HEK293 (cell line): ENCODE data around the gene CORO7.

Source experiments
- CTCF ChIA-PET: fragments of 350-600 bp; formaldehyde crosslinking; extraction: SDS; loops from one replicate; lab custom pipeline; 2021; ENCODE audit warnings: antibody characterized with exemption; lab: Yijun Ruan, JAX
- POLR2A ChIA-PET: fragments of 300-600 bp; formaldehyde crosslinking; extraction: SDS; loops from one replicate; lab custom pipeline; 2020; ENCODE audit warnings: antibody characterized with exemption, inconsistent platforms; lab: Yijun Ruan, JAX
- H3K27ac ChIP-seq: fragments of 200-500 bp; sonication (Bioruptor generic); 2 replicates; pipeline ENCODE4 v1.5.1; 2014; ENCODE audit warnings: low read depth, low read length, control low read depth, inconsistent platforms; ENCODE audit errors: extremely low read depth
- H3K36me3 ChIP-seq, 2 experiments: fragments of 200-500 bp in 1 of 2; sonication (Bioruptor generic) in 1 of 2; 1 replicate in 1 of 2; 2 replicates in 1 of 2; pipeline ENCODE4 v1.5.1; 2014 to 2017; ENCODE audit warnings: inconsistent platforms in 2 of 2, low read length in 2 of 2; ENCODE audit not compliant: control insufficient read depth in 2 of 2, insufficient read depth in 1 of 2
- H3K4me1 ChIP-seq: fragments of 200-500 bp; sonication (Bioruptor generic); 2 replicates; pipeline ENCODE4 v1.5.1; 2014; ENCODE audit warnings: mild to moderate bottlenecking, low read length, inconsistent platforms; ENCODE audit not compliant: control insufficient read depth, insufficient read depth
- H3K4me3 ChIP-seq: 2 replicates; pipeline ENCODE4 v1.5.1; 2011; ENCODE audit warnings: low read depth, mild to moderate bottlenecking, control low read depth, low read length, moderate library complexity
- H3K9me3 ChIP-seq: fragments of 200-500 bp; sonication (Bioruptor generic); 2 replicates; pipeline ENCODE4 v1.5.1; 2014; ENCODE audit warnings: low read depth, low read length, inconsistent platforms; ENCODE audit not compliant: control insufficient read depth, insufficient read depth
- EGR2 ChIP-seq: fragments of 450-650 bp; formaldehyde crosslinking; IDR thresholded peaks from 2 replicates; pipeline ENCODE4 v1.5.1; 2016; ENCODE audit warnings: low read depth, missing biosample characterization, missing genetic modification characterization
- KLF1 ChIP-seq: fragments of 450-650 bp; formaldehyde crosslinking; IDR thresholded peaks from 2 replicates; pipeline ENCODE4 v1.5.1; 2016; ENCODE audit warnings: missing biosample characterization, missing genetic modification characterization
- KLF17 ChIP-seq: fragments of 450-650 bp; formaldehyde crosslinking; IDR thresholded peaks from 2 replicates; pipeline ENCODE4 v1.5.1; 2016; ENCODE audit warnings: missing biosample characterization, missing genetic modification characterization
- KLF7 ChIP-seq: fragments of 450-650 bp; formaldehyde crosslinking; IDR thresholded peaks from 2 replicates; pipeline ENCODE4 v1.5.1; 2016; ENCODE audit warnings: missing biosample characterization, missing genetic modification characterization, borderline replicate concordance
- MEIS1 ChIP-seq: sonication (generic); formaldehyde crosslinking; IDR thresholded peaks from 2 replicates; pipeline ENCODE4 v1.8.1; 2022; ENCODE audit warnings: missing genetic modification reagents, mild to moderate bottlenecking, borderline replicate concordance
- OSR2 ChIP-seq: fragments of 450-650 bp; formaldehyde crosslinking; IDR thresholded peaks from 2 replicates; pipeline ENCODE4 v1.5.1; 2016; ENCODE audit warnings: missing biosample characterization, missing genetic modification characterization
- RBAK ChIP-seq: fragments of 450-650 bp; formaldehyde crosslinking; IDR thresholded peaks from 2 replicates; pipeline ENCODE4 v1.5.1; 2016; ENCODE audit warnings: missing biosample characterization, missing genetic modification characterization
- SCRT2 ChIP-seq: fragments of 450-650 bp; formaldehyde crosslinking; IDR thresholded peaks from 2 replicates; pipeline ENCODE4 v1.5.1; 2016; ENCODE audit warnings: missing biosample characterization, missing genetic modification characterization
- ZBTB17 ChIP-seq: fragments of 450-650 bp; formaldehyde crosslinking; IDR thresholded peaks from 2 replicates; pipeline ENCODE4 v1.5.1; 2016; ENCODE audit warnings: missing biosample characterization, missing genetic modification characterization
- ZBTB20 ChIP-seq: fragments of 450-650 bp; formaldehyde crosslinking; IDR thresholded peaks from 2 replicates; pipeline ENCODE4 v1.5.1; 2016; ENCODE audit warnings: missing biosample characterization, missing genetic modification characterization
- ZBTB6 ChIP-seq: fragments of 450-650 bp; formaldehyde crosslinking; IDR thresholded peaks from 2 replicates; pipeline ENCODE4 v1.5.1; 2017; ENCODE audit warnings: missing biosample characterization, missing genetic modification characterization
- ZFHX2 ChIP-seq: fragments of 450-650 bp; formaldehyde crosslinking; conservative IDR thresholded peaks from 2 replicates; pipeline ENCODE4 v1.5.1; 2016; ENCODE audit warnings: missing biosample characterization, missing genetic modification characterization
- ZNF114 ChIP-seq: fragments of 450-650 bp; formaldehyde crosslinking; IDR thresholded peaks from 2 replicates; pipeline ENCODE4 v1.5.0; 2017; ENCODE audit warnings: missing biosample characterization, missing genetic modification characterization
- ZNF16 ChIP-seq: fragments of 450-650 bp; formaldehyde crosslinking; IDR thresholded peaks from 2 replicates; pipeline ENCODE4 v1.5.1; 2016; ENCODE audit warnings: low read depth, missing biosample characterization, missing genetic modification characterization
- ZNF341 ChIP-seq: fragments of 450-650 bp; formaldehyde crosslinking; IDR thresholded peaks from 2 replicates; pipeline ENCODE4; 2016; ENCODE audit warnings: low read depth, missing biosample characterization, missing genetic modification characterization
- ZNF416 ChIP-seq: fragments of 450-650 bp; formaldehyde crosslinking; IDR thresholded peaks from 2 replicates; pipeline ENCODE4 v1.5.1; 2016; ENCODE audit warnings: missing biosample characterization, missing genetic modification characterization
- ZNF433 ChIP-seq: fragments of 450-650 bp; formaldehyde crosslinking; IDR thresholded peaks from 2 replicates; pipeline ENCODE4 v1.5.1; 2016; ENCODE audit warnings: missing biosample characterization, missing genetic modification characterization, low read depth
- ZNF555 ChIP-seq: fragments of 450-650 bp; formaldehyde crosslinking; conservative IDR thresholded peaks from 2 replicates; pipeline ENCODE4 v1.5.1; 2017; ENCODE audit warnings: missing biosample characterization, mild to moderate bottlenecking, missing genetic modification characterization, inconsistent platforms
- ZNF600 ChIP-seq: fragments of 450-650 bp; formaldehyde crosslinking; IDR thresholded peaks from 2 replicates; pipeline ENCODE4 v1.5.1; 2016; ENCODE audit warnings: missing biosample characterization, missing genetic modification characterization
- ZNF791 ChIP-seq: fragments of 450-650 bp; formaldehyde crosslinking; IDR thresholded peaks from 2 replicates; pipeline ENCODE4 v1.5.1; 2016; ENCODE audit warnings: missing biosample characterization, missing genetic modification characterization

CORO7 gene

GRCh38 chr16:4347765-4348509 is 68.5 kb downstream of the CORO7 start:
- peaks cover 0 to 23% of the 10 kb centered on the region in 2 experiments; a peak in 2 of 3 replicates for H3K36me3 ChIP-seq
- H3K9me3 ChIP-seq: no peaks in the 10 kb centered on the region
- no peak overlapping the region for H3K4me3 ChIP-seq
- ChIA-PET POLR2A (no interaction called here), CTCF (interaction anchor here (0.6 kb wide), 1 partner anchor 21 kb away, joined by 3 read pairs; no protein-coding TSS in a partner anchor)
- H3K4me1 ChIP-seq: peaks cover 12% of the 10 kb centered on the region; the same call in 1 of the 2 replicates
- H3K27ac ChIP-seq: no peak overlapping the region
- TF ChIP-seq KLF7 (tag by site-specific recombination) (no peak), MEIS1 (CRISPR knock-in tag) (no peak), ZNF555 (tag by site-specific recombination) (no peak), ZNF341 (tag by site-specific recombination) (peak; percentile 39; the same call in 1 of the 2 replicates), RBAK (tag by site-specific recombination) (no peak), ZNF114 (tag by site-specific recombination) (no peak), ZBTB17 (tag by site-specific recombination) (peak; percentile 50; the same call in 1 of the 2 replicates), ZNF600 (tag by site-specific recombination) (peak; percentile 8; the same call in 1 of the 2 replicates), SCRT2 (tag by site-specific recombination) (no peak), KLF17 (peak; percentile 26; the same call in 1 of the 2 replicates), ZNF16 (tag by site-specific recombination) (no peak), ZBTB6 (tag by site-specific recombination) (0 out of 2 replicates have a peak, but pooled peaks have one; percentile 73), ZBTB20 (tag by site-specific recombination) (peak; percentile 42), KLF1 (peak; percentile 99), ZNF433 (tag by site-specific recombination) (no peak), ZNF791 (tag by site-specific recombination) (no peak)
- TF ChIP-seq, all 188 proteins: peak for 7

- Histone ChIP-seq H3K9me3 (no peaks in the 10 kb centered on the region), H3K27ac (no peak overlapping the region), H3K36me3 (peaks cover 0 to 25% of the 10 kb centered on the region in 2 experiments; a peak in 2 of 3 replicates), H3K4me3 (no peak overlapping the region), H3K4me1 (peaks cover 12% of the 10 kb centered on the region; the same call in 1 of the 2 replicates)
- TF ChIP-seq OSR2 (tag by site-specific recombination): peak; percentile 92
- TF ChIP-seq ZNF416 (tag by site-specific recombination): no peak
- TF ChIP-seq ZFHX2 (tag by site-specific recombination): peak; percentile 74
- TF ChIP-seq EGR2 (tag by site-specific recombination): peak; percentile 59
- POLR2A ChIA-PET: interaction anchor here (0.7 to 1.4 kb wide), 2 partner anchors 93 to 582 kb away, joined by 3 read pairs; no protein-coding TSS in a partner anchor
- CTCF ChIA-PET: interaction anchor here (0.6 to 2.3 kb wide), 6 partner anchors 12 to 408 kb away, joined by 3 to 14 read pairs (median 4); no protein-coding TSS in a partner anchor
Observed at GRCh38 chr16:4347010-4347409, 69.4 kb downstream of the CORO7 start.
